ENCODE results near the gene SLC38A10. TPM values are rescaled to one million over a fixed set of nuclear protein-coding genes. Genes with fewer than 3 reads are reported as not detected.

SLC38A10 gene
- total RNA-seq, 1 donor from 2014 or later = 61.6 TPM

GRCh38 chr17:81332118-81332834 is 37.2 kb upstream of the SLC38A10 start:
- DNase-seq (ENCODE audit: low spot score) (no peak), ATAC-seq (no peak)
- intact Hi-C loops (cut with DNase I) = no loop called here

DNA sequence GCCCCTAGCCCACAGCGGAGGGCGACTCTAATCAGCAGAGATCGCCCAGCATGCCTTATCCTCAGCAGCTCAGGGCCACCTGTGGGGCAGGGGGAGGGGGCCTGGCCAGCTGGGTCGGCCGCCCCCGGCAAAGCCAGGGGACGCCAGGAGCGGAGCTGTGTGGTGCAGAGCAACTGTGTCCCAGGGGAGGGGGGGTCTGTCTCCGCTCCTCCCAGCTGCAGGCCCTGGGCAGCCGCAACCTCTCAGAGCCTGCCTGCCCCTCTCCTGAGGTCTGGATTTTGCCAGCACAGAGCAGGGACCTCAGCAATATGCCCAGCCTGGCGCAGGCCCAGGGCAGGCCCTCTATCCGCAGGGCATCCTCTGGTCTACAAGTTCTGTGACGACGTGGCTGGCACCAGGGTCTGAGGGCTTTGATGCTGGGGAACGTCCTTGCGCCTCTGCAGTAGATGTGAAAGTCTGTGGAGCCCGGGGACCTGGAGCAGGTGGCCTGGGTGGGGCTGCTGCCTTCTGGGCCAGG is 36.5 kb upstream of the SLC38A10 start:
- ATAC-seq = no peak
- no peak for DNase-seq (ENCODE audit: low spot score)
- intact Hi-C loops (cut with DNase I) = no loop called here

DNA sequence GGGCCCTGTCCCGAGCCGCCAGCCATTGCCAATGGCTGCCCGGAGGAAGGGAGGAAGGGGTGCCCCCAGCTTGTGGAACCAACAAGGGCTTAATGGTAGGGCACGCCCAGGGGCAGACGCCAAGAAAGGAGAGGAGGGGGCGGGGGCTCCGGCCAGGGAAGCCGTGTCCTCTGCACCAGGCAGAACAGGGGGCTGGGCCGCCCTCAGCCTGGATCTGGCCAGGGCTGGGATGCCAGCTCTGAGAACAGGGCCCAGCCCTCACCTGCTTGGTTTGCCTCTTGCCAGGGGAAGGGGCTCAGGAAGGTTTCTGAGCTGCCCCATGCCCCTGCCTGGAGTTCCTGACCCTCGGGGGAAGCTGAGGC is 35.8 kb upstream of the SLC38A10 start:
- DNase-seq (ENCODE audit: low spot score) (no peak), ATAC-seq (no peak)
- intact Hi-C loops (cut with DNase I) = no loop called here

GRCh38 chr17:81329927-81330883 is 35.1 kb upstream of the SLC38A10 start:
- ATAC-seq (no peak), DNase-seq (ENCODE audit: low spot score) (no peak)
- intact Hi-C loops (cut with DNase I) = no loop called here

- intact Hi-C loops (cut with DNase I) = no loop called here
- DNase-seq (ENCODE audit: low spot score) = peak; percentile 85
- ATAC-seq = peak; percentile 52
Measured at GRCh38 chr17:81328978-81329926, 34.1 kb upstream of the SLC38A10 start.

- no peak for DNase-seq (ENCODE audit: low spot score)
- ATAC-seq = peak; percentile 0
- intact Hi-C loops (cut with DNase I) = no loop called here
Measured at GRCh38 chr17:81328489-81328888, 33.4 kb upstream of the SLC38A10 start.

DNA sequence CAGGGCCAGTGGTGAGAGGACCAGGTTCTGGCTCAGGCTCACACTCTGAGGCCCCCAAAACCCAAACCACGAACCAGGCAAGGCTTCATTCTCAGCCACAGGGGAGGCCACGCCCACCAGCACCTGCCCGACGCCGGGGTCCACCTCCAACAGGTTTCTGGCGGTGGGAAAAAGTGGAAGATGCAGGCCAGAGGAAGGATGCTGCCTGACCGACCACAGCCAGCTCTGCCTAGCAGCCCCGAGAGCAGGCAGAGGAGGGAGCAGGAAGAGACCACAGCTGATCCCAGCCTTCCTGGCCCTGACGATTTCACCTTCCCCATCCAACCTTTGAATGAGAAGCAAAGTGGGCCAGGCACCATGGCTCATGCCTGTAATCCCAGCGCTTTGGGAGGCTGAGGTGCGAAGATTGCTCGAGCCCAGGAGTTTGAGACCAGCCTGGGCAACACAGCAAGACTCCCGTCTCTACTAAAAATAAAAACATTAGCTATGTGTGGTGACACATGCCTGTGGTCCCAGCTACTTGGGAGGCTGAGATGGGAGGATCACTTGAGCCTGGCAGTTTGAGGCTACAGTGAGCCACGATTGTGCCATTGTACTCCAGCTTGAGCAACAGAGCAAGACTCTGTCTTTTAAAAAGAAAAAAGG is 30.7 kb upstream of the SLC38A10 start:
- no peak for DNase-seq (ENCODE audit: low spot score)
- intact Hi-C loops (cut with DNase I) = no loop called here
- no peak for ATAC-seq

DNA sequence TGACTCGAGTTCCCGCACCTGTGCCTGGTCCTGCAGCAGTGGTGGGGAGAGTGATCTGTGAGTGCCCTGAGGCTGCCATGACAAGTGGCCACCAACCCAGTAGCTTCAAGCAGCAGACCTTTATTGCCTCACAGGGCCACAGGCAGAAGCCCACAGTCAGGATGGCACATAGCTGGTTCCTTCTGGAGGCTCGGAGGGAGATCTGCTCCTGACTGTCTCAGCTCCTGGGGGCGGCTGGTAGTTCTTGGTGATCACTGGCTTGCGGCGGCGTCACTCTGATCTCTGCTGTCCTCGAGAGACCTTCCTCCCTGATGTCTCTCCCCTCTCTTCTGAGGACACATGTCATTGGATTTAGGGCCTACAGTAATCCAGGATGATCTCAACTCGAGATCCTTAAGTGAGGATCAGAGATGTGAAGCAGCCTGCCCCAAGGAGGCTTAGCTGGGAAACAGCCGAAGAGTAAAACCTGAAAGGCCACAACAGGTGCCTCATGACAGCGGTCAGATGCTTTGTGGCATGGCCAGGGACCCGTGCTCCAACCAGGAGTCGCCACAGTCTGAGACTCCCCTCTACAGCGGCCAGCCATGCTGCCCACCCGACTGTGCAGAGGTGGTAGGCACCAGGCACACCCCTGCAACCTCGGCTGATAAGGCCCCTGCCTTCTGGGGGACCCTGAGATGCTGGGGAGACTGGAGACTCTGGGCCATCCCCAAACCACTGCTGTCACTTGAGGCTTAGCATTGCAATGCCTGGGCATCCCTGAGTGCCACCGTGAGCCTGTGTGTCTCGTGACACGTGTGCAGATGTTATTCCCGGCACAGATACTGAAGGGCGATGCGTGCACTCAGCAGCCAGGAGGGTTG is 30.0 kb upstream of the SLC38A10 start:
- intact Hi-C loops (cut with DNase I) = no loop called here
- ATAC-seq (no peak), DNase-seq (ENCODE audit: low spot score) (no peak)

GRCh38 chr17:81324177-81324850 is 29.2 kb upstream of the SLC38A10 start:
- DNase-seq (ENCODE audit: low spot score) (no peak), ATAC-seq (no peak)
- intact Hi-C loops (cut with DNase I) = no loop called here

DNA sequence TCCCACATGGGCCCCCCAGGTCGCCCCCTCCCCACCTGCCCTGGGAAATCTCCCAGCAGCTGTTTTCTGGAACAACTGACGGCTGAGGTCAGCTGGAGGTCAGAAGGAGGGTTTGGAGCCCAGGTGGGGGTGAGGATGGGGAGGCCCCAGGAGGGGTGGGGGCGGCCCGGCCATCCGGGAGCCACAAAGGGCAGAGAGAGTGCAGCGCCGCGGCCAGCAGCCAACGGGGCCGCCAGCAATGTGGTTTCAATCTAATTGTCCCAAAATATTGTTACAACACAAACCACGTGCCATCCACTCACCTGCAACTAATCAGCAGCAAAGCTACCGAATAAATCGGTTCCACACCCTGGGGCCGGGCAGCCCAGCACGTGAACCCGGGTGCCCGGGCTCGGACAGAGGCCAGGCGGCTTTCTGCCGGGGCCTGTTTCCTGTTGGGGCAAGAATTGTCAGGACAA is 28.3 kb upstream of the SLC38A10 start:
- ATAC-seq (peak; percentile 26), DNase-seq (ENCODE audit: low spot score) (no peak)
- intact Hi-C loops (cut with DNase I) = no loop called here

GRCh38 chr17:81323083-81323369 is 27.9 kb upstream of the SLC38A10 start:
- no peak for ATAC-seq
- no peak for DNase-seq (ENCODE audit: low spot score)
- intact Hi-C loops (cut with DNase I) = no loop called here

- no peak for DNase-seq (ENCODE audit: low spot score)
- intact Hi-C loops (cut with DNase I) = no loop called here
- ATAC-seq = no peak
Measured at GRCh38 chr17:81322271-81323082, 27.4 kb upstream of the SLC38A10 start.

- intact Hi-C loops (cut with DNase I) = no loop called here
- ATAC-seq (no peak), DNase-seq (ENCODE audit: low spot score) (no peak)
Measured at GRCh38 chr17:81317961-81318605, 23.0 kb upstream of the SLC38A10 start.

- intact Hi-C loops (cut with DNase I) = no loop called here
- ATAC-seq = no peak
Measured at GRCh38 chr17:81317530-81317821, 22.4 kb upstream of the SLC38A10 start.

DNA sequence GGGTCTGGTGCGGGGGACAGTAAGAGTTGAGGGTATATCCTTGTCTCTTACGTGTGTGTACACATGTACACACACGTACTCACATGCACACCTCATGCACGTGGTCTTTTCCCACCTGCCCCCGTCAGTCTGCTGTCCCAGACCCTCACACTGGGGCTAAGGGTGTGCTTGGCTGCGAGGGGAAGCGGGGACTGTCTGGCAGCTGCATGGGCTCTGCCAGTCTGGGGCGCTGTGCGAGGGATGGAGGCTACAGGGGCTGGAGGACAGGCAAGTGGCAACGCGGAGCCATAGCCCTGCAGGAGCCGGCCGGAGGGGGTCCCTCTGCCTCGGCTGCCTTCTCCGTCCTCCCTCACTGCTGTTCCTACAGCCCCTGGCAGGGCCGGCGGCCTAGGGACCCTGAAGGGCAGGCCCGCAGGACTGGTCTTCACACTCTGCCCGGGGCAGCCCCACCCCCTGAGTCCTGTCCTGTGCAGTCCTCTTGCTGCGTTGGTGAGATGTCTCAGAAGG is 20.8 kb upstream of the SLC38A10 start:
- intact Hi-C loops (cut with DNase I) = no loop called here
- DNase-seq (ENCODE audit: low spot score) (no peak), ATAC-seq (no peak)

More at GRCh38 chr17:81317530-81317821, 22.4 kb upstream of the SLC38A10 start:
- no peak for DNase-seq (ENCODE audit: low spot score)
